SU-DHL-6 (cell line): ENCODE measurements around the gene CCL25.

ENCODE experiments used
- H2AFZ ChIP-seq: fragments of 200-600 bp; sonication (generic); 2 replicates; pipeline ENCODE4 v1.6.1; 2014; ENCODE audit warnings: low read depth, mild to moderate bottlenecking, moderate library complexity, mixed read lengths, antibody characterized with exemption, low read length; ENCODE audit not compliant: severe bottlenecking
- H3F3A ChIP-seq: fragments of 200-600 bp; shearing (Covaris generic); 2 replicates; pipeline ENCODE4 v1.6.0; 2016; ENCODE audit warnings: antibody characterized with exemption, mild to moderate bottlenecking; ENCODE audit not compliant: insufficient read depth
- H3K27ac ChIP-seq: fragments of 200-600 bp; sonication (generic); 2 replicates; pipeline ENCODE4 v1.5.1; 2016; ENCODE audit warnings: low read depth, mild to moderate bottlenecking, low read length, moderate library complexity, mixed read lengths
- H3K27me3 ChIP-seq: fragments of 200-600 bp; sonication (generic), shearing (Covaris generic); 2 replicates; pipeline ENCODE4 v1.6.0; 2014; ENCODE audit warnings: mild to moderate bottlenecking, low read length
- H3K36me3 ChIP-seq: fragments of 200-600 bp; sonication (generic); 2 replicates; pipeline ENCODE4 v1.6.1; 2014; ENCODE audit warnings: mild to moderate bottlenecking, low read length, mixed read lengths
- H3K4me2 ChIP-seq: fragments of 300-600, 200-600 bp; shearing (Covaris generic), sonication (generic); 2 replicates; pipeline ENCODE4 v1.6.0; 2014; ENCODE audit warnings: low read length, low read depth, mild to moderate bottlenecking; ENCODE audit not compliant: poor library complexity, severe bottlenecking
- H3K4me3 ChIP-seq: fragments of 200-600 bp; sonication (generic); 2 replicates; pipeline ENCODE4 v1.5.1; 2014; ENCODE audit warnings: antibody characterized with exemption, low read length, mild to moderate bottlenecking, mixed read lengths; ENCODE audit not compliant: insufficient read depth, poor library complexity, severe bottlenecking
- H3K79me2 ChIP-seq: fragments of 200-600 bp; sonication (generic); 2 replicates; pipeline ENCODE4 v1.6.1; 2014; ENCODE audit warnings: mild to moderate bottlenecking, low read length, moderate library complexity; ENCODE audit not compliant: insufficient read depth
- H3K9ac ChIP-seq: fragments of 200-600 bp; sonication (generic); 2 replicates; pipeline ENCODE4 v1.7.0; 2014; ENCODE audit warnings: mild to moderate bottlenecking, low read length
- H3K9me2 ChIP-seq: fragments of 200-600 bp; sonication (generic); replicated peaks from 2 replicates; pipeline ENCODE4 v1.6.1; 2014; ENCODE audit warnings: low read length; ENCODE audit not compliant: insufficient read depth
- H3K9me3 ChIP-seq: fragments of 200-600 bp; sonication (generic); 2 replicates; pipeline ENCODE4 v1.6.1; 2014; ENCODE audit warnings: low read length, mixed read lengths; ENCODE audit not compliant: insufficient read depth
- H4K20me1 ChIP-seq: fragments of 200-600 bp; sonication (generic); 2 replicates; pipeline ENCODE4 v1.6.1; 2014; ENCODE audit warnings: low read depth, mild to moderate bottlenecking, antibody characterized with exemption, low read length, moderate library complexity, mixed read lengths
- EZH2phosphoT487 ChIP-seq: fragments of 200-600 bp; sonication (generic), shearing (Covaris generic); conservative IDR thresholded peaks from 2 replicates; pipeline ENCODE4 v1.6.1; 2018; ENCODE audit warnings: mild to moderate bottlenecking, antibody characterized with exemption, low read length, moderate library complexity, mixed read lengths
- TF ChIP-seq, protein P1 (sequence below): fragments of 200-600 bp; sonication (generic); IDR thresholded peaks from one replicate; pipeline ENCODE4 v1.5.1; 2017; ENCODE audit warnings: antibody characterized with exemption, mild to moderate bottlenecking, low read length, moderate library complexity; ENCODE audit not compliant: insufficient read depth, poor library complexity, severe bottlenecking

Gene CCL25, protein sequence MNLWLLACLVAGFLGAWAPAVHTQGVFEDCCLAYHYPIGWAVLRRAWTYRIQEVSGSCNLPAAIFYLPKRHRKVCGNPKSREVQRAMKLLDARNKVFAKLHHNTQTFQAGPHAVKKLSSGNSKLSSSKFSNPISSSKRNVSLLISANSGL

GRCh38 chr19:8052464-8052859 is at the start of gene CCL25:
CCL25 (plus strand) TSS chr19:8052760; CDS start chr19:8053050, 290 bp downstream.
- H3K79me2 ChIP-seq: no peaks in the 10 kb centered on the region
- no peak within 1 kb of the TSS for H3K9ac ChIP-seq
- H3K4me2 ChIP-seq: no peak within 1 kb of the TSS
- H3F3A ChIP-seq: no peaks in the 10 kb centered on the region
- no peak within 1 kb of the TSS for H3K27ac ChIP-seq
- no peaks in the 10 kb centered on the region for H3K9me3 ChIP-seq
- H3K27me3 ChIP-seq: no peaks in the 10 kb centered on the region
- no peaks in the 10 kb centered on the region for H3K36me3 ChIP-seq
- no peaks in the 10 kb centered on the region for H3K9me2 ChIP-seq
- H4K20me1 ChIP-seq: no peaks in the 10 kb centered on the region
- TF ChIP-seq EZH2phosphoT487: no peak
- TF ChIP-seq, protein P1, sequence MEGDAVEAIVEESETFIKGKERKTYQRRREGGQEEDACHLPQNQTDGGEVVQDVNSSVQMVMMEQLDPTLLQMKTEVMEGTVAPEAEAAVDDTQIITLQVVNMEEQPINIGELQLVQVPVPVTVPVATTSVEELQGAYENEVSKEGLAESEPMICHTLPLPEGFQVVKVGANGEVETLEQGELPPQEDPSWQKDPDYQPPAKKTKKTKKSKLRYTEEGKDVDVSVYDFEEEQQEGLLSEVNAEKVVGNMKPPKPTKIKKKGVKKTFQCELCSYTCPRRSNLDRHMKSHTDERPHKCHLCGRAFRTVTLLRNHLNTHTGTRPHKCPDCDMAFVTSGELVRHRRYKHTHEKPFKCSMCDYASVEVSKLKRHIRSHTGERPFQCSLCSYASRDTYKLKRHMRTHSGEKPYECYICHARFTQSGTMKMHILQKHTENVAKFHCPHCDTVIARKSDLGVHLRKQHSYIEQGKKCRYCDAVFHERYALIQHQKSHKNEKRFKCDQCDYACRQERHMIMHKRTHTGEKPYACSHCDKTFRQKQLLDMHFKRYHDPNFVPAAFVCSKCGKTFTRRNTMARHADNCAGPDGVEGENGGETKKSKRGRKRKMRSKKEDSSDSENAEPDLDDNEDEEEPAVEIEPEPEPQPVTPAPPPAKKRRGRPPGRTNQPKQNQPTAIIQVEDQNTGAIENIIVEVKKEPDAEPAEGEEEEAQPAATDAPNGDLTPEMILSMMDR: no peak
- H2AFZ ChIP-seq: no peak within 1 kb of the TSS
- H3K4me3 ChIP-seq: no peak within 1 kb of the TSS

DNA sequence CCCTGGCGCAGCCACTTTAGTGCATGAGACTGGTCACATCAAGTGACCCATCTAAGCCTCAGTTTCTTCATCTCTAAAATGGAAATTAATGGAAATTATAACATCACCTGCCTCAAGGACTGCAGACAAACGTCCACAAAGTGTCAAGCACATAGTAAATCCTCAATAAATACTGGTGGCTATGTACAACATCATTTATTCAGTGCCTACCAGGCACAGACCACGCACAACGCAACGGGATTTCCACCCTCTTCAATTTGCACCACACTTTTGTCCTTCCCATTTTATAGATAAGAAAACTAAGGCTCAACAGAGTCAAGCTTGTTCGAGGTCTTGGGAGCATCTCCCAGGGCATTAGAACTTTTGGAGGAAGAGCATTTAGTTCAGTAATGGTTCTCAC is 48.6 kb upstream of the CCL25 start:
- Histone ChIP-seq H3K9ac (peak overlapping the region; percentile 90), H3K9me3 (no peaks in the 10 kb centered on the region), H4K20me1 (peaks cover 27% of the 10 kb centered on the region; the same call in 1 of the 2 replicates), H3K4me2 (peak overlapping the region; percentile 83), H3K27me3 (no peaks in the 10 kb centered on the region), H3K4me3 (peak overlapping the region; percentile 97), H3K79me2 (peaks cover 66% of the 10 kb centered on the region), H3K36me3 (peaks cover 3% of the 10 kb centered on the region; the same call in 1 of the 2 replicates), H3K27ac (peak overlapping the region; percentile 78), H3F3A (peaks cover 15% of the 10 kb centered on the region), H2AFZ (no peak overlapping the region), H3K9me2 (no peaks in the 10 kb centered on the region)
- TF ChIP-seq EZH2phosphoT487: no peak
- TF ChIP-seq, protein P1: no peak

DNA sequence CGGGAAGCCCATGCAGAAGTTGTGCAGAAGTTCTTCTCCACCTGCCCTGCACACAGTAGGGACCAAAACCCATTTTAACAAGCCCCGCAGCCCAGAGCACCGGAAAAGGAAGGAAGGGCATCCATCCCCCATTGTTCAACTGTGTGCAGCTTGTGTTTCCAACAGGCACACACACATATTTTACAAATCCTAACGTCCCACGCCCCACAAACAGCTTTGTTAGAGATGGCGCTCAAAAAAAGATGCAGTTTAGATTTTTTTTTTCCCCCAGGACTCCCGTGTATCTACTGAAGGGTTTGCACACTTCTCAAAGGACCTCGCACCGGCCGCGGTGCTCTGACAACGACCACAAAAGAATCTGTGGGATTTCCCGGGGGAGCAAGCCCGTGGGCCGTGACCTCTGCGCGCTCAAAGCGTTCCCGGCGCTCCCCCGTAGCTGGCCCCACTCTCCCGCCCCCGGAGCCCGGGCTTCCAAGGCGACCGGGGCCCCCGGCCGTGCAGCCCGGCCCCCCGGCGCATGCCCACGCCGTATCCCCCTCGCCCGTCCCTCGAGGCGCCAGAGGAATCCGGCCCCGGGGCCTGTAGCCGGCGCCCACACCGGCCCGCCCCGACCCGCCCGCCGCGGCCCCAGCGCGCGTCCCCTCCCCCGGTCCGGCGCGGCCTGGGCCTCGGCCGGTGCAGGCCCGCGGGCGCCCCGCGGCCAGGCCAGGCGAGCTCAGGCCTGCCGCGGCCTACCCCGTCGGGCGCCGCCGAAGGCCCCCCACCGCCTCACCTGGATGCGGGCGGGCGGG is 47.6 kb upstream of the CCL25 start:
- peaks cover 27% of the 10 kb centered on the region; the same call in 1 of the 2 replicates for H4K20me1 ChIP-seq
- H3K79me2 ChIP-seq: peaks cover 57% of the 10 kb centered on the region
- peak overlapping the region; percentile 90 for H3K9ac ChIP-seq
- peak overlapping the region; percentile 83 for H3K4me2 ChIP-seq
- H3K9me2 ChIP-seq: no peaks in the 10 kb centered on the region
- peak overlapping the region; percentile 97 for H3K4me3 ChIP-seq
- TF ChIP-seq EZH2phosphoT487: no peak
- TF ChIP-seq, protein P1: no peak
- H3F3A ChIP-seq: peaks cover 18% of the 10 kb centered on the region
- peaks cover 3% of the 10 kb centered on the region; the same call in 1 of the 2 replicates for H3K36me3 ChIP-seq
- peak overlapping the region; percentile 78 for H3K27ac ChIP-seq
- no peaks in the 10 kb centered on the region for H3K27me3 ChIP-seq
- H3K9me3 ChIP-seq: no peaks in the 10 kb centered on the region
- no peak overlapping the region for H2AFZ ChIP-seq
